GM12873 (cell line): ENCODE data around the gene ALDH1A1.

ENCODE experiments used
- CTCF ChIP-seq: IDR thresholded peaks from 2 replicates; pipeline ENCODE4 v1.5.1; 2012; ENCODE audit warnings: low read depth, mild to moderate bottlenecking, moderate library complexity, low read length, control low read depth; ENCODE audit not compliant: insufficient read depth; ENCODE audit errors: missing control alignments

Gene ALDH1A1

GRCh38 chr9:72949244-72949582 lies 3.6 kb downstream of the ALDH1A1 start:
- TF ChIP-seq CTCF = no peak

GRCh38 chr9:72948575-72949243 lies 4.1 kb downstream of the ALDH1A1 start:
- TF ChIP-seq CTCF = no peak

GRCh38 chr9:72947984-72948465 lies 4.8 kb downstream of the ALDH1A1 start:
- no peak for TF ChIP-seq CTCF

GRCh38 chr9:72946821-72947220 lies 6.0 kb downstream of the ALDH1A1 start:
- TF ChIP-seq CTCF = no peak

- TF ChIP-seq CTCF = no peak
Observed at GRCh38 chr9:72946318-72946717, 6.5 kb downstream of the ALDH1A1 start.

- no peak for TF ChIP-seq CTCF
Observed at GRCh38 chr9:72945391-72945790, 7.5 kb downstream of the ALDH1A1 start.

GRCh38 chr9:72943844-72944462 lies 8.9 kb downstream of the ALDH1A1 start:
- no peak for TF ChIP-seq CTCF
